HL-60/S4 (cell line): Measurements from ENCODE around the gene EIF5AL1.
"Not testable (repeated sequence)": the region's sequence is repeated elsewhere in the genome, so short reads cannot be mapped to it uniquely, and the experiment has no call there.

Source experiments
- in situ Hi-C: fragments of 300-500 bp; cut with MboI; formaldehyde crosslinking; loops from 2 replicates; pipeline ENCODE4 v1.14.3; 2022; ENCODE audit warnings: low sequenced_read_pairs

EIF5AL1 gene

GRCh38 chr10:79507440-79508167 is 4.7 kb upstream of the EIF5AL1 start:
- in situ Hi-C loops = loop anchor here (25.0 kb wide), 2 partner anchors 630 to 705 kb away; partner anchors contain the start of genes ANXA11 and PLAC9

- in situ Hi-C loops = loop anchor here (25.0 kb wide), 2 partner anchors 629 to 704 kb away; partner anchors contain the start of genes ANXA11 and PLAC9
These were observed 4.1 kb upstream of the EIF5AL1 start for GRCh38 chr10:79508245-79508644.

DNA sequence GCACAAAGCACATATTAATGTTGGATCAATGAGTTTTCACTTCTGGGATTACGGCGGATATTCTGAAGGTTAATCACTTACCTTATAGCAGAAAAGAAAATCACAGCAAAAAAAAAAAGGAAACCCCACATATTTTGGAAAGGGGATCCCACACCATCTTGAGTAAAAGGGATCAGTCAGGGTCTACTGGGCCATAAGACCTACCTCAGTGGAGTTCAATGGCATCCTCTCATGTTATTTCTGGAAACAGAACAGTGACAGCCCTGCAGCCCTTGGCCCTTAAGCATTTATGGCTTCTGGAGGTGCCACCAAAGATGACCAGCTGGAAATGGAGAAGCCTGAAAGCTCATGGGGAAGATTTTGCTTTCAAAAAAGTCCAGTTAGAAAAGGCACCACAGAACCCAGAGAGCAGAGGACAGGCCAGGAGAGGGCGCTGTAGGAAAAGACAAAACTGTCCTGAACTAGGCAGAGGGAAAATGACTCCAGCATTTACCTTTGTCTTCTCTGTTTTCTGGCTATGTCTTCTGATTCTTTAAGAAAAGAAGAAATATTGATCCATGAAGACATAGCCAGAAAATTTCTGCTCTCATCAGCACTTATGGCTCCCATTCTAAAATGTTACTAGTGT is 2.9 kb upstream of the EIF5AL1 start:
- in situ Hi-C loops = loop anchor here (25.0 kb wide), 2 partner anchors 628 to 703 kb away; partner anchors contain the start of genes ANXA11 and PLAC9

DNA sequence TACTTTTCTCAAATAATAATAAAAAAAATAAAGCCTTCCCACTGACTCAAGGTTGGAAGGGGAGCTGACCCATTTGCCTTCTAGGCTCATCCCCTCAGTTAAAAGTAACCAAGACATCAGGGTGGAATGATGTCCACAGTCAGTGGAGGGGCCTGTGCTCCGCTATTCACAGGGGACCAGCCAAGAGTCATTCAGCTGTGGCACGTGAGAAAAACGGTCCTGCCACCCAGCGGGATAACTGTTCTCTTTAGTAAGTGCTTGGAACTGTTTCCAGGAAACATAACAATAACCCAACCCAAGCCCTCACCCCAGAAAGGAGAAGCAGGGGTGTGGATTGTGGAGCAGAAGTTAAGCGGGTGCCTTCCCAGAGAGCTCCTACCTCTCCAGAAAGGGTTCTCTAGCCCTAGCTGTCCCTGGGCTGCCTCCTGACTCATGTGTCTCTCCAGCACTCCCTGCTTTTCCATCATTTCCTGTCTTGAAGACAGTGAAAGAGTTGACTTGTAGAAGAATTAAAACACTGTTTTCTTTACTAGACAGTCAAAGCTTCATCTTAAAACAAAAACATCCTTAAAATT is 2.3 kb upstream of the EIF5AL1 start:
- in situ Hi-C loops = loop anchor here (25.0 kb wide), 2 partner anchors 627 to 702 kb away; partner anchors contain the start of genes ANXA11 and PLAC9

GRCh38 chr10:79516532-79517205 is 4.3 kb downstream of the EIF5AL1 start:
- in situ Hi-C loops = loop anchor here (25.0 kb wide), 2 partner anchors 621 to 696 kb away; partner anchors contain the start of genes ANXA11 and PLAC9

GRCh38 chr10:79517567-79517966 is 5.2 kb downstream of the EIF5AL1 start:
- in situ Hi-C loops = loop anchor here (25.0 kb wide), 2 partner anchors 620 to 695 kb away; partner anchors contain the start of genes ANXA11 and PLAC9

DNA sequence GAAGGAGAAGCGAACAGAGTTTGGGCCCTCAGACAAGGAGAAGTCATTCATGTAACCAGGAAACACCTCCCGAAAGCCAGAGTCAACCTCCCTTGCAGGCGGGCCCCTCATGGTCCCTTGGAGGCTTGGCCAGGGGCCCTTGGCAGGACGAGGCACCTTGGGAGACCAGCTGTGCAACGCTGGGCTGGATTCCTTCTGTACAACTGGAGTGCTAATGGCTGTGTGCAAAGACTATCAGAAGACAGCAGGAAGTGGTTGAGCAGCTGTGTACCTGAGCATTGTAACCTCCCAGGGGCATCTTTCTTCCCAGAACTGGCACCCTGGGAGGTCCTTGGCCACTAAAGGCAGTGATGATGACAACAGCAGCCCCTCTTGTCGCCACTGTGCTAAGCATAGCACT is 9.4 kb downstream of the EIF5AL1 start:
- in situ Hi-C loops = loop anchor here (25.0 kb wide), 2 partner anchors 616 to 691 kb away; partner anchors contain the start of genes ANXA11 and PLAC9

DNA sequence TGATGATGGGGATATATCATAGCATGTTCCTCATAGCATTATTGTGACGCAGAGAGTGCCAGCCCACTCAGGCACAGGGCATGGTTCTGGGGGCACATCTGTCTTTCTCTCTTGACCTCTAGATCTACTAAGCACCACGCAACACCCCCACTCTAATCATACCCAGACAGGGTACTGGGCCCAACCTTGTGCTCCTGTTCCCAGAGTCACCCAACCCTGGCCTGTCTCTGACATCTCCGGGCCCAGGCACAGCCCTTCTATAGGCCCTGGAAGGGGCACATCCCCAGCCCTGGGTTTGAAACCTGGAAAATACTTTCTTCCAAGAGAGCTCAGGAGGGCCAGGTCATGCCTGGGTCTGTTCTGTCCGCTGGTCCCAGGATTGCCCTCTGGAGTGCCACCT is 10.1 kb downstream of the EIF5AL1 start:
- in situ Hi-C loops = loop anchor here (25.0 kb wide), 2 partner anchors 615 to 690 kb away; partner anchors contain the start of genes ANXA11 and PLAC9

GRCh38 chr10:79523157-79523853 is 11.0 kb downstream of the EIF5AL1 start:
- in situ Hi-C loops = loop anchor here (25.0 kb wide), 2 partner anchors 614 to 689 kb away; partner anchors contain the start of genes ANXA11 and PLAC9

- in situ Hi-C loops = not testable (repeated sequence)
These were observed 12.8 kb downstream of the EIF5AL1 start for GRCh38 chr10:79525049-79525710.

DNA sequence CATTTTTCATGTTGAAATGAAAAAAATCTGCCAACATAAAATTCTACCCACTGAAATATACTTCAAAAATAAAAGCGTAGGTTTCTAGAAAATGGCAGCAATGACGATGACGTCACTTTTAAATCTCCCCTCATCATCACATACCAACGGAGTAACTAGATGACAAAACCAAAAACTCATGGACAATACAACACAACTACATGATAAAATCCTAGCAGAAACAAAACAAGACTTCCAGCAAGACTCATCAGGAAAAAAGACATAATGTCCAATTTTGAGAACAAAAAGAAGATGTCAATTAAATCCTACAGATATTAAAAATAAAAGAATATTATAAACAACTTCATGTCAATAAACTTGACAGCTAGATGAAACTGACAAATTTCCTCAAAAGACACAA is 15.9 kb downstream of the EIF5AL1 start:
- in situ Hi-C loops = not testable (repeated sequence)

DNA sequence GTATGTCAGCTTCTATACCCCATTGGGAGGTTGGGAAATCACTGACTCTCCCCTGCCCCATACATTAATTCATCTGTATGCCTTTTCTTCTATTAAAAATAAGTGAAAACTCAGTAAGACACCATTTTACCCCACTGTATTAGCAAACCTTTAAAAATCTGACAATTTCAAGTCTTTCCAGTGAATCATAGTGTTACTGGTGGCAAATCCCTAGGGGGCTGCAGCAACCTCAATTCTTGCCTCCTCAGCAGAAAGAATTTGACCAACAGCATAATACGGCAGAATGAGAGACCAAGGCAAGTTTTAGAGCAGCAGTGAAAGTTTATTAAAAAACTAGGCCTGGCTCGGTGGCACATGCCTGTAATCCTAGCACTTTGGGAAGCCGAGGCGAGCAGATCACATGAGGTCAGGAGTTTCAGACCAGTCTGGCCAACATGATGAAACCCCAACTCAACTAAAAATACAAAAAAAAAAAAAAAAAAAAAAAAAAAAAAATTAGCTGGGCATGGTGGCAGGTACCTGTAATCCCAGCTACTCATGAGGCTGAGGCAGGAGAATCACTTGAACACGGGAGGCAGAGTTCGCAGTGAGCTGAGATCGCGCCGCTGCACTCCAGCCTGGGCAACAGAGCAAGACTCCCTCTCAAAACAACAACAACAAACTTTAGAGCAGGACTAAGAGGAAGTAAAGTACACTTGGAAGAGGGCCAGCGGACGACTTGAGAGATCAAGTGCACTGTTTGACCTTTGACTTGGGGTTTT is 21.0 kb downstream of the EIF5AL1 start:
- in situ Hi-C loops = not testable (repeated sequence)

DNA sequence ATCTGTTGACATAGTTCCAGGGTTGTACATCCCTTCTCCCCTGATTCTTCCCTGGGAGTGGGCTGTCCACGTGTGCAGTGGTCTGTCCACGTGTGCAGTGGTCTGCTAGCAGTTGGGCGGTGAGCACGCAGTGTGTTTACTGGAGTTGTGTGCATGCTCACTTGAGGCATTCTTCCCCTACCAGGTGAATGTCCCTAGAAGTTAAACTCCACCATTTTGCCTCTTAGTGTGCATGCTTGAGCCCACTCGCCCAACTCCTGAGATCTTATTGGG is 21.5 kb downstream of the EIF5AL1 start:
- in situ Hi-C loops = not testable (repeated sequence)

- in situ Hi-C loops = not testable (repeated sequence)
These were observed 26.0 kb downstream of the EIF5AL1 start for GRCh38 chr10:79538311-79538710.

- in situ Hi-C loops = not testable (repeated sequence)
These were observed 28.6 kb downstream of the EIF5AL1 start for GRCh38 chr10:79540930-79541329.

DNA sequence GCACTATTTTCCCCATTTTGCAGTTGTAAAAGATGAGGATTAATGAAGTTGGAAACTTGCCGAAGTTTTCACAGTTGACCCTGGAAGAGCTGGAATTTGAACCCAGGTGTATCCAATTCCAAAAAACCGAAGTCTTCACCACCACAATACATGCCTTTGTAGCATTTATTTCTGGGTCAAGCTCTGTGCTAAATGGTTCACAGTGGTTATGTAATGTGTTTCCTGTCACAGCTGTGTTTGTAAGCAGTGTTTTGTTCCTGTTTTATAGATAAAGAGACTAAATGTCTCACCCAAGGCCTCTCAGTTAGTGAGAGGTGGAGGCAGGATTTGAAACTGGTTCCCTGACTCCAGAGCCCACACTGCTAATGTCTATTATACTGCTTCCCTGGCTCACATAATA is 30.3 kb downstream of the EIF5AL1 start:
- in situ Hi-C loops = no loop called here

- in situ Hi-C loops = not testable (repeated sequence)
These were observed 32.1 kb downstream of the EIF5AL1 start for GRCh38 chr10:79544408-79544807.

GRCh38 chr10:79544926-79545659 is 32.8 kb downstream of the EIF5AL1 start:
- in situ Hi-C loops = not testable (repeated sequence)
